PC-9 (cell line): ENCODE data around the gene CLEC16A. TPM values are rescaled to one million over a fixed set of nuclear protein-coding genes. Genes with fewer than 3 reads are reported as not detected.

Experiments
- BruUV-seq: library from RNA; stranded (reverse); fragments of 400-500 nt; replicated peaks from 2 replicates; lab custom pipeline; 2021; lab: Mats Ljungman, UMichigan
- CTCF ChIA-PET: fragments of 300-600 bp; sonication (Branson Sonifier 250); formaldehyde crosslinking; loops from one replicate; lab custom pipeline; 2022; ENCODE audit warnings: antibody characterized with exemption; lab: Charles Lee
- POLR2A ChIA-PET: fragments of 300-600 bp; sonication (Branson Sonifier 250); formaldehyde crosslinking; loops from one replicate; lab custom pipeline; 2022; ENCODE audit warnings: antibody characterized with exemption; ENCODE audit not compliant: unreplicated experiment; lab: Charles Lee
- DNase-seq, 2 experiments: peaks; one replicate each; pipeline versions ENCODE4 v3.0.0 to v3.0.0-alpha.2; 2015 to 2022; ENCODE audit warnings: mixed read lengths in 1 of 2
- H2AFZ ChIP-seq: fragments of 200-600 bp; sonication (generic); 2 replicates; pipeline ENCODE4 v1.8.1; 2017; ENCODE audit warnings: antibody characterized with exemption
- H3F3A ChIP-seq: fragments of 200-600 bp; sonication (generic); 2 replicates; pipeline ENCODE4 v1.8.1; 2017; ENCODE audit warnings: antibody characterized with exemption, mild to moderate bottlenecking, low read depth; ENCODE audit not compliant: insufficient read depth
- H3K27ac ChIP-seq: fragments of 200-600 bp; sonication (generic); 2 replicates; pipeline ENCODE4 v1.6.1; 2016; ENCODE audit warnings: mixed run types
- H3K27me3 ChIP-seq: fragments of 200-600 bp; sonication (generic); 2 replicates; pipeline ENCODE4 v1.6.1; 2016; ENCODE audit warnings: low read depth, mixed run types; ENCODE audit not compliant: insufficient read depth
- H3K36me3 ChIP-seq: fragments of 200-600 bp; sonication (generic); 2 replicates; pipeline ENCODE4 v1.6.1; 2016; ENCODE audit warnings: low read depth, mixed run types
- H3K4me1 ChIP-seq: fragments of 200-600 bp; sonication (generic); replicated peaks from 2 replicates; pipeline ENCODE4 v1.6.1; 2016; ENCODE audit warnings: mixed run types; ENCODE audit not compliant: insufficient read depth
- H3K4me2 ChIP-seq: fragments of 200-600 bp; sonication (generic); 2 replicates; pipeline ENCODE4 v1.6.1; 2017; ENCODE audit warnings: mixed run types
- H3K4me3 ChIP-seq: fragments of 200-600 bp; sonication (generic); 2 replicates; pipeline ENCODE4 v1.6.1; 2016; ENCODE audit warnings: mixed run types
- H3K79me2 ChIP-seq: fragments of 200-600 bp; sonication (generic); 2 replicates; pipeline ENCODE4 v1.6.1; 2017; ENCODE audit warnings: low read depth, mixed run types
- H3K9me2 ChIP-seq: fragments of 200-600 bp; sonication (generic); 2 replicates; pipeline ENCODE4 v1.8.1; 2017; ENCODE audit warnings: mild to moderate bottlenecking; ENCODE audit not compliant: insufficient read depth
- H3K9me3 ChIP-seq: fragments of 200-600 bp; sonication (generic); 2 replicates; pipeline ENCODE4 v1.8.1; 2016; ENCODE audit warnings: low read depth; ENCODE audit not compliant: insufficient read depth
- H4K20me1 ChIP-seq: fragments of 200-600 bp; sonication (generic); 2 replicates; pipeline ENCODE4 v1.8.1; 2017; ENCODE audit not compliant: insufficient read depth
- EZH2 ChIP-seq: fragments of 200-600 bp; sonication (generic); IDR thresholded peaks from 2 replicates; pipeline ENCODE4 v1.8.0; 2017; ENCODE audit warnings: antibody characterized with exemption, low read depth
- intact Hi-C: fragments of 100-400 bp; cut with micrococcal nuclease; formaldehyde crosslinking; loops from one replicate; pipeline ENCODE4 v1.10.0; 2022; ENCODE audit not compliant: unreplicated experiment
- total RNA-seq: library from RNA; stranded (reverse); gene quantifications from 2 replicates; pipeline ENCODE4 v1.2.3, GENCODE V29; 2021
- TF ChIP-seq, protein P1 (sequence below): fragments of 200-600 bp; sonication (generic); conservative IDR thresholded peaks from 2 replicates; pipeline ENCODE4 v1.6.1; 2017; ENCODE audit warnings: mixed run types, antibody characterized with exemption, mild to moderate bottlenecking, moderate library complexity

CLEC16A gene
- total RNA-seq, 1 experiment from 2014 or later, result 34.9 TPM

- H2AFZ ChIP-seq, result no peak overlapping the region
- H3K4me2 ChIP-seq, result no peak overlapping the region
- H3K36me3 ChIP-seq, result no peaks in the 10 kb centered on the region
Observed at GRCh38 chr16:11224096-11224893, 279.9 kb downstream of the CLEC16A start.

GRCh38 chr16:11224894-11225676 lies 280.7 kb downstream of the CLEC16A start:
- no peak overlapping the region for H2AFZ ChIP-seq
- no peaks in the 10 kb centered on the region for H3K79me2 ChIP-seq
- peaks cover 5% of the 10 kb centered on the region; the same call in 1 of the 2 replicates for H3F3A ChIP-seq
- H4K20me1 ChIP-seq, result no peaks in the 10 kb centered on the region
- H3K4me1 ChIP-seq, result no peaks in the 10 kb centered on the region
- intact Hi-C loops, result no loop called here
- no peak for TF ChIP-seq EZH2
- TF ChIP-seq, protein P1, sequence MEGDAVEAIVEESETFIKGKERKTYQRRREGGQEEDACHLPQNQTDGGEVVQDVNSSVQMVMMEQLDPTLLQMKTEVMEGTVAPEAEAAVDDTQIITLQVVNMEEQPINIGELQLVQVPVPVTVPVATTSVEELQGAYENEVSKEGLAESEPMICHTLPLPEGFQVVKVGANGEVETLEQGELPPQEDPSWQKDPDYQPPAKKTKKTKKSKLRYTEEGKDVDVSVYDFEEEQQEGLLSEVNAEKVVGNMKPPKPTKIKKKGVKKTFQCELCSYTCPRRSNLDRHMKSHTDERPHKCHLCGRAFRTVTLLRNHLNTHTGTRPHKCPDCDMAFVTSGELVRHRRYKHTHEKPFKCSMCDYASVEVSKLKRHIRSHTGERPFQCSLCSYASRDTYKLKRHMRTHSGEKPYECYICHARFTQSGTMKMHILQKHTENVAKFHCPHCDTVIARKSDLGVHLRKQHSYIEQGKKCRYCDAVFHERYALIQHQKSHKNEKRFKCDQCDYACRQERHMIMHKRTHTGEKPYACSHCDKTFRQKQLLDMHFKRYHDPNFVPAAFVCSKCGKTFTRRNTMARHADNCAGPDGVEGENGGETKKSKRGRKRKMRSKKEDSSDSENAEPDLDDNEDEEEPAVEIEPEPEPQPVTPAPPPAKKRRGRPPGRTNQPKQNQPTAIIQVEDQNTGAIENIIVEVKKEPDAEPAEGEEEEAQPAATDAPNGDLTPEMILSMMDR, result no peak
- H3K27me3 ChIP-seq, result no peaks in the 10 kb centered on the region
- CTCF ChIA-PET, result no interaction called here
- H3K36me3 ChIP-seq, result no peaks in the 10 kb centered on the region
- no peak overlapping the region for H3K4me2 ChIP-seq
- H3K27ac ChIP-seq, result no peak overlapping the region
- DNase-seq, result no peak
- no peaks in the 10 kb centered on the region for H3K9me3 ChIP-seq
- POLR2A ChIA-PET, result no interaction called here
- no peak overlapping the region for H3K4me3 ChIP-seq
- no TSS peak for BruUV-seq
- H3K9me2 ChIP-seq, result no peaks in the 10 kb centered on the region

More at GRCh38 chr16:11224096-11224893, 279.9 kb downstream of the CLEC16A start:
- H3K9me2 ChIP-seq, result no peaks in the 10 kb centered on the region
- no peaks in the 10 kb centered on the region for H3K79me2 ChIP-seq
- no peaks in the 10 kb centered on the region for H3K4me1 ChIP-seq
- no peaks in the 10 kb centered on the region for H3K9me3 ChIP-seq
- TF ChIP-seq EZH2, result no peak
- TF ChIP-seq, protein P1, result no peak
- intact Hi-C loops, result no loop called here
- no peak for DNase-seq
- H4K20me1 ChIP-seq, result no peaks in the 10 kb centered on the region
- H3K27ac ChIP-seq, result no peak overlapping the region
- no peaks in the 10 kb centered on the region for H3K27me3 ChIP-seq
- POLR2A ChIA-PET, result no interaction called here
- H3F3A ChIP-seq, result no peaks in the 10 kb centered on the region
- no peak overlapping the region for H3K4me3 ChIP-seq
- CTCF ChIA-PET, result no interaction called here
- BruUV-seq, result no TSS peak

DNA sequence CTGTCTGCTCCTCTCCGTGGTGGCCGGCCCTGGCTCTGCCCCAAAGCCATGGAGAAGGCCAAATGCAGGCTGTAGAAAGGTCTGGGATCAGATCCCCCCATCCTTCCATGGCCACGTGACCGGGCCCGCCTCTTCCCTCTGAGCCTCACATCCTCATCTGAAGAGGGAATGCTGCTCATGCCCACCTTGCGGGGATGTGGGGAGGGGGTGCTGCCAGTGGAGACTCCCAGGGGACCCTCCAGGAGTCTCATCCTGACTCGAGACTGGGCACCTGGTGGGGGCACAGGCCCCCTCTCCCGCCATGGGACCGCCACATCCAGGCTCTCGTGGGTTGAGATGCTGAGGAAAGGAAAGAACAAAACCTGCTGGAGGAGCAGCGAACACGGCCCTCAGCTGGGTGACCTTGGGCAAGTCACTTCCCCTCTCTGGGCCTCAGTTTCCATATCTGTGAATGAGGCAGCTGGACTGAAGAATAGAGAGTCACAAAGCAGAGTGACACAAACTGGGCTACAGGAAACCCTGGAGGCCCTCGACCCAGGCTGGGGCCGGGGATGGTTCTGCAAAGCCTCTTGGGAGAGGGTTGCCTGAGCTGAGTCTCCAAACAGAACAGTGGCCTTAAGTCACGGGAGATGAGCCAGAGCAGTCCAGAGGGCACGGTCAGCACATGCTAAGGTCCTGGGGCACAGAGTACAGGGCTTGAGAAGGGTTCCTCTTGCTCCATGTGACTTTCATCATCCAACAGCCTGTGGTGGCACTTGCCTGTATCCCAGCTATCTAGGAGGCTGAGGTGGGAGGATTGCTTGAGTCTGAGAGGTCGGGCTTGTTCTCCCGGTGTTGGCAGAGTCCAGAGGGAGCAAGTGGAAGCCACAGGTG lies 281.5 kb downstream of the CLEC16A start:
- H3K27me3 ChIP-seq, result no peaks in the 10 kb centered on the region
- no peaks in the 10 kb centered on the region for H3K79me2 ChIP-seq
- ChIA-PET CTCF (no interaction called here), POLR2A (no interaction called here)
- BruUV-seq, result no TSS peak
- no peak overlapping the region for H3K27ac ChIP-seq
- H3K9me3 ChIP-seq, result no peaks in the 10 kb centered on the region
- H3K4me3 ChIP-seq, result no peak overlapping the region
- H3F3A ChIP-seq, result peaks cover 7% of the 10 kb centered on the region; the same call in 1 of the 2 replicates
- no peaks in the 10 kb centered on the region for H4K20me1 ChIP-seq
- no peaks in the 10 kb centered on the region for H3K9me2 ChIP-seq
- no peaks in the 10 kb centered on the region for H3K4me1 ChIP-seq
- H3K4me2 ChIP-seq, result no peak overlapping the region
- H2AFZ ChIP-seq, result no peak overlapping the region
- H3K36me3 ChIP-seq, result no peaks in the 10 kb centered on the region
- DNase-seq, result no peak
- intact Hi-C loops, result no loop called here
- no peak for TF ChIP-seq EZH2
- TF ChIP-seq, protein P1, result no peak
